A549 (cell line): ENCODE measurements around the gene ZNF750. TPM values are rescaled to one million over a fixed set of nuclear protein-coding genes. Genes with fewer than 3 reads are reported as not detected.

Experiments
- ATAC-seq, 2 experiments: fragments of 200-7000 bp in 1 of 2; fragments of >200 bp in 1 of 2; cut with Nextera tagmentation in 1 of 2; cut with Tn5 transposase in 1 of 2; 3 replicates each; pipeline versions ENCODE4 v1.8.0 to v1.9.1; 2018 to 2020; ENCODE audit warnings: mild to moderate bottlenecking in 1 of 2, moderate library complexity in 1 of 2
- CTCF ChIA-PET: fragments of 300-600 bp; sonication (Branson Sonifier 250); formaldehyde crosslinking; extraction: SDS; loops from one replicate; lab custom pipeline; 2021; ENCODE audit warnings: antibody characterized with exemption, inconsistent platforms; lab: Yijun Ruan, JAX
- POLR2A ChIA-PET: fragments of 350-600 bp; formaldehyde crosslinking; extraction: SDS; loops from one replicate; lab custom pipeline; 2021; ENCODE audit warnings: antibody characterized with exemption, inconsistent platforms; lab: Yijun Ruan, JAX
- DNase-seq, 2 experiments: peaks; one replicate each; pipeline versions ENCODE4 v3.0.0 to v3.0.0-alpha.2; 2011 to 2016; ENCODE audit warnings: low read depth in 1 of 2, low spot score in 1 of 2
- FAIRE-seq: peaks from 2 replicates; lab custom pipeline; 2011; peaks lifted over from hg19 to GRCh38; lab: Jason Lieb, UNC
- H3K27ac ChIP-seq, 2 experiments: fragments of >200 bp; sonication (Bioruptor Twin); formaldehyde crosslinking; 3 replicates each; pipeline ENCODE4 v1.5.1; 2016 to 2017
- H3K4me1 ChIP-seq: fragments of >200 bp; sonication (Bioruptor Twin); formaldehyde crosslinking; 3 replicates; pipeline ENCODE4 v1.6.1; 2016
- H3K4me2 ChIP-seq: fragments of >200 bp; sonication (Bioruptor Twin); formaldehyde crosslinking; 3 replicates; pipeline ENCODE4 v1.6.1; 2016
- H3K4me3 ChIP-seq: fragments of >200 bp; sonication (Bioruptor Twin); formaldehyde crosslinking; 3 replicates; pipeline ENCODE4 v1.5.1; 2016
- H3K9me3 ChIP-seq: fragments of >200 bp; sonication (Bioruptor Twin); formaldehyde crosslinking; 3 replicates; pipeline ENCODE4 v1.6.1; 2016
- BCL3 ChIP-seq: fragments of >200 bp; sonication (Bioruptor Twin); formaldehyde crosslinking; IDR thresholded peaks from 3 replicates; pipeline ENCODE4 v1.6.1; 2016
- CBX8 ChIP-seq: fragments of 200-600 bp; sonication (generic); IDR thresholded peaks from 2 replicates; pipeline ENCODE4 v1.6.1; 2016
- CHD2 ChIP-seq: fragments of 150-350 bp; IDR thresholded peaks from 2 replicates; pipeline ENCODE4 v1.6.1; 2014; ENCODE audit warnings: low read length; ENCODE audit not compliant: partially characterized antibody
- CTCF ChIP-seq: fragments of >200 bp; sonication (Bioruptor Twin); formaldehyde crosslinking; IDR thresholded peaks from 3 replicates; pipeline ENCODE4 v1.5.1; 2016
- E2F6 ChIP-seq: IDR thresholded peaks from 2 replicates; pipeline ENCODE4 v1.6.1; 2012; ENCODE audit warnings: low read depth, borderline replicate concordance
- EP300 ChIP-seq, 2 experiments: fragments of >200 bp; sonication (Bioruptor Twin); formaldehyde crosslinking; IDR thresholded peaks; 2 replicates in 1 of 2; 3 replicates in 1 of 2; pipeline ENCODE4 v1.6.1; 2016 to 2017
- ESRRA ChIP-seq: fragments of 150-350 bp; IDR thresholded peaks from 2 replicates; pipeline ENCODE4 v1.6.1; 2014; ENCODE audit warnings: mild to moderate bottlenecking, low read length, borderline replicate concordance
- FOSL2 ChIP-seq, 2 experiments: fragments of 450-650 bp in 1 of 2; fragments of >200 bp in 1 of 2; sonication (Bioruptor Twin) in 1 of 2; formaldehyde crosslinking; IDR thresholded peaks; 2 replicates each; pipeline versions ENCODE4 v1.5.0 to v1.6.1; 2016 to 2020; ENCODE audit warnings: mild to moderate bottlenecking in 1 of 2, moderate library complexity in 1 of 2
- FOXS1 ChIP-seq: fragments of 250-450 bp; sonication (Bioruptor Pico); IDR thresholded peaks from 2 replicates; pipeline ENCODE4 v1.5.0; 2020; ENCODE audit warnings: mild to moderate bottlenecking, moderate library complexity
- GATA3 ChIP-seq: IDR thresholded peaks from 2 replicates; pipeline ENCODE4 v1.6.1; 2012; ENCODE audit warnings: borderline replicate concordance
- HES2 ChIP-seq: fragments of >200 bp; sonication (Bioruptor Twin); formaldehyde crosslinking; IDR thresholded peaks from 2 replicates; pipeline ENCODE4 v1.6.1; 2016
- HEYL ChIP-seq: fragments of 250-450 bp; sonication (Bioruptor Pico); IDR thresholded peaks from 2 replicates; pipeline ENCODE4 v1.8.0; 2021; ENCODE audit warnings: mild to moderate bottlenecking, moderate library complexity
- HOXB13 ChIP-seq: fragments of 250-450 bp; sonication (Bioruptor Pico); IDR thresholded peaks from 2 replicates; pipeline ENCODE4 v1.5.0; 2020; ENCODE audit warnings: low read depth, mild to moderate bottlenecking, moderate library complexity
- HOXB5 ChIP-seq: fragments of 250-450 bp; sonication (Bioruptor Pico); IDR thresholded peaks from 2 replicates; pipeline ENCODE4 v1.5.0; 2020; ENCODE audit warnings: mild to moderate bottlenecking, moderate library complexity
- MAX ChIP-seq: IDR thresholded peaks from 2 replicates; pipeline ENCODE4 v1.6.1; 2012
- MAZ ChIP-seq: fragments of 150-350 bp; IDR thresholded peaks from 2 replicates; pipeline ENCODE4 v1.6.1; 2014; ENCODE audit warnings: antibody characterized with exemption, low read depth, low read length, borderline replicate concordance
- POLR2A ChIP-seq: IDR thresholded peaks from 2 replicates; pipeline ENCODE4 v1.6.1; 2012; ENCODE audit warnings: mild to moderate bottlenecking, low read length
- POLR2AphosphoS2 ChIP-seq: conservative IDR thresholded peaks from 2 replicates; pipeline ENCODE4 v1.6.1; 2012; ENCODE audit warnings: low read length, improper control_type of control experiment, inconsistent platforms
- RAD21 ChIP-seq, 2 experiments: fragments of >200 bp in 1 of 2; sonication (Bioruptor Twin) in 1 of 2; formaldehyde crosslinking in 1 of 2; IDR thresholded peaks in 1 of 2; conservative IDR thresholded peaks in 1 of 2; 2 replicates in 1 of 2; 3 replicates in 1 of 2; pipeline ENCODE4 v1.6.1; 2012 to 2018; ENCODE audit warnings: inconsistent platforms in 1 of 2
- RARB ChIP-seq: fragments of 250-450 bp; sonication (Bioruptor Pico); IDR thresholded peaks from 2 replicates; pipeline ENCODE4 v1.8.0; 2021; ENCODE audit warnings: mild to moderate bottlenecking, moderate library complexity
- RFX5 ChIP-seq: fragments of 450-650 bp; IDR thresholded peaks from 2 replicates; pipeline ENCODE4 v1.7.1; 2014; ENCODE audit warnings: antibody characterized with exemption, mild to moderate bottlenecking, moderate library complexity
- SMC3 ChIP-seq: fragments of >200 bp; sonication (Bioruptor Twin); formaldehyde crosslinking; IDR thresholded peaks from 3 replicates; pipeline ENCODE4 v1.6.1; 2018; ENCODE audit warnings: inconsistent platforms
- ZFP36 ChIP-seq: fragments of 450-650 bp; IDR thresholded peaks from 2 replicates; pipeline ENCODE4 v1.6.1; 2014; ENCODE audit warnings: borderline replicate concordance; ENCODE audit not compliant: partially characterized antibody
- ZSCAN20 ChIP-seq: fragments of 250-450 bp; sonication (Bioruptor Pico); IDR thresholded peaks from 2 replicates; pipeline ENCODE4 v1.8.0; 2022; ENCODE audit warnings: mild to moderate bottlenecking, moderate library complexity
- WGBS: methylation state at CpG from one replicate; pipeline ENCODE4 v1.1.6; 2017; ENCODE audit errors: missing lambda C conversion rate; 5-methylcytosine and 5-hydroxymethylcytosine counted together
- polyA plus RNA-seq, 4 experiments: library from polyadenylated mRNA; depleted of rRNA in 3 of 4; stranded (reverse); fragments of >200 nt; fragmentation: RNase III in 1 of 4; extraction: RNeasy Plus Mini Kit Qiagen cat#74134 plus additional on column Dnase treatment in 1 of 4; gene quantifications; 2 replicates in 3 of 4; 3 replicates in 1 of 4; pipeline ENCODE4 v1.2.3, GENCODE V29; 2011 to 2017

Gene ZNF750
- polyA plus RNA-seq, 2 of the 4 experiments (the other 2 are of a cell fraction), result not detected

GRCh38 chr17:82848022-82848592 is 8.3 kb upstream of the ZNF750 start:
- H3K9me3 ChIP-seq, result no peaks in the 10 kb centered on the region
- DNase-seq, result no peak
- ChIA-PET POLR2A (no interaction called here), CTCF (no interaction called here)
- 94% methylated on average over 23 of the region's 23 CpGs for WGBS
- no peak for ATAC-seq
- no peaks in the 10 kb centered on the region for H3K4me1 ChIP-seq
- no peak for FAIRE-seq
- H3K4me2 ChIP-seq, result no peak overlapping the region
- TF ChIP-seq MAZ, result no peak
- TF ChIP-seq POLR2A, result no peak
- TF ChIP-seq HOXB5 (CRISPR knock-in tag), result no peak
- no peak for TF ChIP-seq RFX5
- no peak for TF ChIP-seq HOXB13 (CRISPR knock-in tag)
- TF ChIP-seq CHD2, result no peak
- no peak for TF ChIP-seq ZSCAN20 (CRISPR knock-in tag)
- TF ChIP-seq FOXS1 (CRISPR knock-in tag), result no peak
- TF ChIP-seq RAD21 (conservative IDR thresholded peaks at IDR 0.05 in 1 of 2, IDR thresholded peaks at IDR 0.05 in 1 of 2), result no peak
- no peak for TF ChIP-seq CBX8
- TF ChIP-seq HEYL (CRISPR knock-in tag), result no peak
- no peak for TF ChIP-seq E2F6
- no peak for TF ChIP-seq RARB (CRISPR knock-in tag)
- no peak for TF ChIP-seq FOSL2 (IDR thresholded peaks at IDR 0.05)
- TF ChIP-seq FOSL2 (CRISPR knock-in tag; IDR thresholded peaks at IDR 0.05), result no peak
- TF ChIP-seq ZFP36, result no peak
- no peak for TF ChIP-seq ESRRA
- TF ChIP-seq HES2, result no peak
- TF ChIP-seq CTCF, result no peak
- no peak for TF ChIP-seq MAX
- TF ChIP-seq BCL3, result no peak
- no peak overlapping the region for H3K4me3 ChIP-seq
- no peak overlapping the region for H3K27ac ChIP-seq

GRCh38 chr17:82846061-82846691 is 6.4 kb upstream of the ZNF750 start:
- no peak for DNase-seq
- no peaks in the 10 kb centered on the region for H3K4me1 ChIP-seq
- H3K9me3 ChIP-seq, result no peaks in the 10 kb centered on the region
- H3K27ac ChIP-seq, result no peak overlapping the region
- H3K4me3 ChIP-seq, result no peak overlapping the region
- WGBS, result 88% methylated on average over 23 of the region's 25 CpGs
- peak in 1 of 2 experiments; percentile 42; a peak in 3 of 6 replicates for ATAC-seq
- CTCF ChIA-PET, result interaction anchor here (1.0 kb wide), 1 partner anchor 8 kb away, joined by 3 read pairs; no protein-coding TSS in a partner anchor
- no peak for TF ChIP-seq HOXB5 (CRISPR knock-in tag)
- TF ChIP-seq SMC3, result no peak
- TF ChIP-seq POLR2AphosphoS2, result no peak
- no peak for TF ChIP-seq EP300 (IDR thresholded peaks at IDR 0.05)
- TF ChIP-seq CTCF, result no peak
- TF ChIP-seq GATA3, result no peak
- FAIRE-seq, result no peak
- no peak overlapping the region for H3K4me2 ChIP-seq
- POLR2A ChIA-PET, result no interaction called here
